HL-60 (cell line): ENCODE measurements around the gene TIPARP.

Source experiments
- CTCF ChIP-seq: IDR thresholded peaks from one replicate; pipeline ENCODE4 v1.5.1; 2011; ENCODE audit warnings: low read length, control low read depth, inconsistent platforms; ENCODE audit not compliant: insufficient read depth
- GABPA ChIP-seq: IDR thresholded peaks from 2 replicates; pipeline ENCODE4 v1.6.1; 2012; ENCODE audit warnings: low read depth
- REST ChIP-seq: IDR thresholded peaks from 2 replicates; pipeline ENCODE4 v1.6.1; 2012; ENCODE audit warnings: low read depth; ENCODE audit not compliant: insufficient replicate concordance
- SPI1 ChIP-seq: IDR thresholded peaks from 2 replicates; pipeline ENCODE4 v1.6.1; 2012; ENCODE audit warnings: low read depth, mild to moderate bottlenecking, borderline replicate concordance

GRCh38 chr3:156735471-156735870, 61.1 kb downstream of the TIPARP start:
- TF ChIP-seq CTCF (no peak), REST (no peak), SPI1 (no peak), GABPA (no peak)
